IMR-90 (cell line): ENCODE measurements around the gene AKR1A1. TPM values are rescaled to one million over a fixed set of nuclear protein-coding genes. Genes with fewer than 3 reads are reported as not detected.

Experiments
- ATAC-seq: fragments of 200-7000 bp; cut with Tn5 transposase; 2 replicates; pipeline ENCODE4 v1.9.1; 2020; ENCODE audit warnings: low read depth, mild to moderate bottlenecking, moderate library complexity
- BruUV-seq: library from RNA; stranded (reverse); fragments of 400-500 nt; replicated peaks from 2 replicates; lab custom pipeline; 2021; lab: Mats Ljungman, UMichigan
- CTCF ChIA-PET: fragments of 300-600 bp; formaldehyde crosslinking; extraction: SDS; loops from one replicate; lab custom pipeline; 2021; ENCODE audit warnings: antibody characterized with exemption; lab: Yijun Ruan, JAX
- POLR2A ChIA-PET: fragments of 300-600 bp; sonication (Branson Sonifier 250); formaldehyde crosslinking; loops from one replicate; lab custom pipeline; 2022; ENCODE audit warnings: antibody characterized with exemption; ENCODE audit not compliant: unreplicated experiment; lab: Charles Lee
- DNase-seq: peaks from one replicate; pipeline ENCODE4 v3.0.0; 2013
- H2AFZ ChIP-seq: replicated peaks from 2 replicates; pipeline ENCODE3; 2013; ENCODE audit warnings: low read length, mild to moderate bottlenecking; ENCODE audit not compliant: poor library complexity
- H2AK5ac ChIP-seq: 2 replicates; pipeline ENCODE4 v1.6.1; 2013; ENCODE audit warnings: low read depth, low read length, inconsistent platforms
- H2AK9ac ChIP-seq: replicated peaks from 2 replicates; pipeline ENCODE3; 2013; ENCODE audit warnings: mild to moderate bottlenecking, low read depth, low read length, moderate library complexity; ENCODE audit not compliant: poor library complexity
- H2BK120ac ChIP-seq: 2 replicates; pipeline ENCODE4 v1.6.1; 2013; ENCODE audit warnings: low read depth, low read length, inconsistent platforms
- H2BK15ac ChIP-seq: 3 replicates; pipeline ENCODE4 v1.6.1; 2013; ENCODE audit warnings: low read depth, low read length, inconsistent platforms
- H2BK20ac ChIP-seq: 2 replicates; pipeline ENCODE4 v1.6.1; 2013; ENCODE audit warnings: low read depth, mild to moderate bottlenecking, inconsistent platforms, low read length, moderate library complexity
- H2BK5ac ChIP-seq: 2 replicates; pipeline ENCODE4 v1.6.1; 2013; ENCODE audit warnings: mild to moderate bottlenecking, low read depth, low read length, inconsistent platforms; ENCODE audit not compliant: poor library complexity, severe bottlenecking
- H3K14ac ChIP-seq: replicated peaks from 2 replicates; pipeline ENCODE4 v1.6.1; 2013; ENCODE audit warnings: low read depth, low read length, inconsistent platforms
- H3K18ac ChIP-seq: 2 replicates; pipeline ENCODE4 v1.6.1; 2013; ENCODE audit warnings: low read depth, low read length, control low read depth
- H3K23ac ChIP-seq: 2 replicates; pipeline ENCODE4 v1.6.1; 2013; ENCODE audit warnings: low read depth, low read length, inconsistent platforms
- H3K27ac ChIP-seq: 2 replicates; pipeline ENCODE4 v1.5.1; 2013; ENCODE audit warnings: mild to moderate bottlenecking, control low read depth, low read length; ENCODE audit not compliant: insufficient read depth
- H3K27me3 ChIP-seq: 2 replicates; pipeline ENCODE4 v1.6.1; 2013; ENCODE audit warnings: low read length; ENCODE audit not compliant: control insufficient read depth, insufficient read depth
- H3K36me3 ChIP-seq: 2 replicates; pipeline ENCODE4 v1.6.1; 2013; ENCODE audit warnings: low read length, mixed read lengths; ENCODE audit not compliant: control insufficient read depth, insufficient read depth
- H3K4ac ChIP-seq: 2 replicates; pipeline ENCODE4 v1.6.1; 2013; ENCODE audit warnings: low read depth, low read length, inconsistent platforms
- H3K4me1 ChIP-seq: 2 replicates; pipeline ENCODE4 v1.6.1; 2013; ENCODE audit warnings: low read length, mixed read lengths; ENCODE audit not compliant: control insufficient read depth, insufficient read depth
- H3K4me2 ChIP-seq: 2 replicates; pipeline ENCODE4 v1.6.1; 2013; ENCODE audit warnings: low read depth, mild to moderate bottlenecking, control low read depth, low read length, moderate library complexity
- H3K4me3 ChIP-seq: 2 replicates; pipeline ENCODE4 v1.5.1; 2013; ENCODE audit warnings: low read depth, mild to moderate bottlenecking, control low read depth, low read length, moderate library complexity; ENCODE audit not compliant: insufficient read depth
- H3K56ac ChIP-seq: 2 replicates; pipeline ENCODE4 v1.6.1; 2013; ENCODE audit warnings: low read length, inconsistent platforms; ENCODE audit not compliant: insufficient read depth; ENCODE audit errors: extremely low read depth
- H3K79me1 ChIP-seq, 2 experiments: 2 replicates each; pipeline ENCODE4 v1.6.1; 2013; ENCODE audit warnings: low read length in 2 of 2, inconsistent platforms in 1 of 2, low read depth in 1 of 2
- H3K9ac ChIP-seq: 2 replicates; pipeline ENCODE4 v1.6.1; 2013; ENCODE audit warnings: low read depth, low read length, control low read depth
- H3K9me1 ChIP-seq: 2 replicates; pipeline ENCODE4 v1.6.1; 2013; ENCODE audit warnings: low read length, inconsistent platforms; ENCODE audit not compliant: insufficient read depth
- H3K9me3 ChIP-seq: 2 replicates; pipeline ENCODE4 v1.6.1; 2013; ENCODE audit warnings: low read length; ENCODE audit not compliant: control insufficient read depth, insufficient read depth
- H4K20me1 ChIP-seq: 2 replicates; pipeline ENCODE4 v1.6.1; 2013; ENCODE audit warnings: low read length, inconsistent platforms; ENCODE audit not compliant: insufficient read depth
- H4K5ac ChIP-seq: 2 replicates; pipeline ENCODE4 v1.6.1; 2013; ENCODE audit warnings: mild to moderate bottlenecking, low read depth, low read length, control low read depth
- H4K8ac ChIP-seq, 2 experiments: 2 replicates each; pipeline ENCODE4 v1.6.1; 2013; ENCODE audit warnings: low read depth in 2 of 2, low read length in 2 of 2, control low read depth in 1 of 2, inconsistent platforms in 1 of 2
- H4K91ac ChIP-seq: 2 replicates; pipeline ENCODE4 v1.6.1; 2013; ENCODE audit warnings: low read depth, low read length, inconsistent platforms; ENCODE audit not compliant: insufficient read depth
- BHLHE40 ChIP-seq: fragments of 150-350 bp; IDR thresholded peaks from 2 replicates; pipeline ENCODE4 v1.6.1; 2016; ENCODE audit warnings: mild to moderate bottlenecking, low read depth, low read length
- CEBPB ChIP-seq: IDR thresholded peaks from 2 replicates; pipeline ENCODE4 v1.6.1; 2012; ENCODE audit warnings: low read depth, low read length, improper control_type of control experiment
- CHD1 ChIP-seq: IDR thresholded peaks from 2 replicates; pipeline ENCODE4 v1.6.1; 2012; ENCODE audit warnings: low read depth, low read length, improper control_type of control experiment
- FOS ChIP-seq: fragments of 150-350 bp; IDR thresholded peaks from 2 replicates; pipeline ENCODE4 v1.6.1; 2016; ENCODE audit warnings: low read depth, low read length
- MAFK ChIP-seq: IDR thresholded peaks from 2 replicates; pipeline ENCODE4 v1.6.1; 2012; ENCODE audit warnings: low read depth, low read length, improper control_type of control experiment
- MAZ ChIP-seq: IDR thresholded peaks from 2 replicates; pipeline ENCODE4 v1.6.1; 2012; ENCODE audit warnings: low read depth, mild to moderate bottlenecking, low read length, improper control_type of control experiment, moderate library complexity, borderline replicate concordance
- MXI1 ChIP-seq: IDR thresholded peaks from 2 replicates; pipeline ENCODE4 v1.6.1; 2012; ENCODE audit warnings: low read depth, mild to moderate bottlenecking, low read length, moderate library complexity, borderline replicate concordance
- NFE2L2 ChIP-seq: fragments of 150-350 bp; IDR thresholded peaks from 2 replicates; pipeline ENCODE4 v1.6.1; 2016; ENCODE audit warnings: low read depth, mild to moderate bottlenecking, low read length
- POLR2A ChIP-seq: IDR thresholded peaks from 2 replicates; pipeline ENCODE4 v1.6.1; 2012; ENCODE audit warnings: mild to moderate bottlenecking, low read depth, low read length
- RAD21 ChIP-seq: IDR thresholded peaks from 2 replicates; pipeline ENCODE4 v1.6.1; 2012; ENCODE audit warnings: low read length, improper control_type of control experiment
- RCOR1 ChIP-seq: IDR thresholded peaks from 2 replicates; pipeline ENCODE4 v1.6.1; 2012; ENCODE audit warnings: mild to moderate bottlenecking, low read length, improper control_type of control experiment; ENCODE audit not compliant: insufficient replicate concordance
- RFX5 ChIP-seq: IDR thresholded peaks from 2 replicates; pipeline ENCODE4 v1.8.0; 2012; ENCODE audit warnings: low read depth, mild to moderate bottlenecking, low read length, moderate library complexity
- SMC3 ChIP-seq: fragments of 150-350 bp; IDR thresholded peaks from 2 replicates; pipeline ENCODE4 v1.6.1; 2016; ENCODE audit warnings: low read depth, mild to moderate bottlenecking, antibody characterized with exemption, low read length, moderate library complexity
- USF2 ChIP-seq: fragments of 150-350 bp; IDR thresholded peaks from 2 replicates; pipeline ENCODE4 v1.6.1; 2017; ENCODE audit warnings: mild to moderate bottlenecking, antibody characterized with exemption, low read length, low read depth
- WGBS, 2 experiments: methylation state at CpG; one replicate each; pipeline versions ENCODE4 v1.1.5 to v1.1.7; 2013; ENCODE audit warnings: missing lambda C conversion rate in 2 of 2; ENCODE audit not compliant: insufficient read length in 1 of 2; ENCODE audit errors: extremely low coverage in 2 of 2; 5-methylcytosine and 5-hydroxymethylcytosine counted together
- dilution Hi-C: fragments of 300-500 bp; cut with HindIII; formaldehyde crosslinking; loops from one replicate; pipeline ENCODE4 v1.14.3; 2018; ENCODE audit warnings: low sequenced_read_pairs; ENCODE audit not compliant: unreplicated experiment
- in situ Hi-C: fragments of 300-500 bp; cut with MboI; formaldehyde crosslinking; loops from 3 replicates; pipeline ENCODE4 v1.14.3; 2019; ENCODE audit warnings: low sequenced_read_pairs, inconsistent platforms, mixed read lengths
- intact Hi-C: fragments of 100-400 bp; cut with micrococcal nuclease; formaldehyde crosslinking; loops from 2 replicates; pipeline ENCODE4 v1.10.0; 2022
- polyA plus RNA-seq, 3 experiments: library from polyadenylated mRNA; depleted of rRNA; stranded (reverse); fragments of >200 nt; gene quantifications; 2 replicates each; pipeline ENCODE4 v1.2.3, GENCODE V29; 2012; ENCODE audit warnings: low replicate concordance in 1 of 3
- total RNA-seq: library from RNA; depleted of rRNA; stranded (reverse); fragments of >200 nt; gene quantifications from 2 replicates; pipeline ENCODE4 v1.2.3, GENCODE V29; 2012
- TF ChIP-seq, protein P1 (sequence below): conservative IDR thresholded peaks from 2 replicates; pipeline ENCODE4 v1.5.1; 2012; ENCODE audit warnings: mild to moderate bottlenecking, low read depth, low read length, improper control_type of control experiment
- TF ChIP-seq, protein P2 (sequence below): fragments of 150-350 bp; IDR thresholded peaks from 2 replicates; pipeline ENCODE4 v1.6.1; 2016; ENCODE audit warnings: low read depth, mild to moderate bottlenecking, low read length, moderate library complexity, borderline replicate concordance

Gene AKR1A1
- total and polyA plus RNA-seq, 2 of the 4 experiments (the other 2 are of a cell fraction) = 141 to 151 TPM

DNA sequence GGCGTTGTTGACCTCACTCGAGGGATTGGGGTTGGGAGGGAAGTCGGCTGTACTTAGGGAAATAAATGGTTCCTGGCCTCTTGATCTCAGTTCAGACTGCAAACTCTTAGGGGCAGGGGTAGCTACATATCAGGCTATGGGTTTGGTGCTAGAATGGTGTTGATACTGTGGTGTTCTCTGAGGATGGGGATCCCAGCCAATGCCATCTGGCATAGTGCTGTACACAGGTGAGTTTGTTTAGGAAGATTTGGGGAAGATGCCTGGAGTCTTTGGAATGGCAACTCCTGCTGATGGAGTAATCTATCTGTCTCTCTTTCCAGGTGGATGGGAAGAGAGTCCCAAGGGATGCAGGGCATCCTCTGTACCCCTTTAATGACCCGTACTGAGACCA lies 18.9 kb downstream of the AKR1A1 start:
- H2AK9ac ChIP-seq = peak overlapping the region; percentile 92
- H2BK20ac ChIP-seq = no peak overlapping the region
- no peaks in the 10 kb centered on the region for H3K9me1 ChIP-seq
- no peak overlapping the region for H2BK5ac ChIP-seq
- dilution Hi-C loops = no loop called here
- no peak overlapping the region for H3K9ac ChIP-seq
- no peak overlapping the region for H2BK120ac ChIP-seq
- intact Hi-C loops = no loop called here
- no peak overlapping the region for H3K27ac ChIP-seq
- DNase-seq = no peak
- no peak for ATAC-seq
- H4K8ac ChIP-seq = no peak overlapping the region
- H3K14ac ChIP-seq = no peak overlapping the region
- ChIA-PET POLR2A (no interaction called here), CTCF (interaction anchor here (0.6 to 1.7 kb wide), 4 partner anchors 11 to 209 kb away, joined by 3 to 5 read pairs (median 4); partner anchors contain the start of gene TESK2)
- BruUV-seq = no TSS peak
- H2AK5ac ChIP-seq = no peak overlapping the region
- H3K18ac ChIP-seq = no peak overlapping the region
- H3K36me3 ChIP-seq = peaks cover 31% of the 10 kb centered on the region
- no peak overlapping the region for H3K56ac ChIP-seq
- H3K23ac ChIP-seq = no peak overlapping the region
- no peak overlapping the region for H3K4ac ChIP-seq
- H4K91ac ChIP-seq = no peak overlapping the region
- peaks cover 0 to 7% of the 10 kb centered on the region in 2 experiments; a peak in 1 of 4 replicates for H3K79me1 ChIP-seq
- WGBS, 2 experiments = 55% methylated on average over 3 of the region's 4 CpGs; no CpG with 5 or more reads in 1 of the 2 experiments
- no peaks in the 10 kb centered on the region; the same call in 1 of the 2 replicates for H4K20me1 ChIP-seq
- H2BK15ac ChIP-seq = no peak overlapping the region
- no peaks in the 10 kb centered on the region for H3K4me1 ChIP-seq
- H3K4me3 ChIP-seq = no peak overlapping the region
- no peak overlapping the region for H3K4me2 ChIP-seq
- no peaks in the 10 kb centered on the region for H3K27me3 ChIP-seq
- no peak overlapping the region for H4K5ac ChIP-seq
- in situ Hi-C loops = loop anchor here (5.0 kb wide), 2 partner anchors 52 to 557 kb away; partner anchors contain the start of genes HECTD3 and UROD
- H3K9me3 ChIP-seq = no peaks in the 10 kb centered on the region
- TF ChIP-seq MAZ (no peak), MXI1 (no peak), MAFK (no peak), RAD21 (no peak), POLR2A (no peak), BHLHE40 (no peak), SMC3 (no peak), NFE2L2 (no peak), RCOR1 (no peak), CEBPB (no peak), FOS (no peak), RFX5 (no peak), USF2 (no peak), CHD1 (no peak)
- TF ChIP-seq, protein P1, sequence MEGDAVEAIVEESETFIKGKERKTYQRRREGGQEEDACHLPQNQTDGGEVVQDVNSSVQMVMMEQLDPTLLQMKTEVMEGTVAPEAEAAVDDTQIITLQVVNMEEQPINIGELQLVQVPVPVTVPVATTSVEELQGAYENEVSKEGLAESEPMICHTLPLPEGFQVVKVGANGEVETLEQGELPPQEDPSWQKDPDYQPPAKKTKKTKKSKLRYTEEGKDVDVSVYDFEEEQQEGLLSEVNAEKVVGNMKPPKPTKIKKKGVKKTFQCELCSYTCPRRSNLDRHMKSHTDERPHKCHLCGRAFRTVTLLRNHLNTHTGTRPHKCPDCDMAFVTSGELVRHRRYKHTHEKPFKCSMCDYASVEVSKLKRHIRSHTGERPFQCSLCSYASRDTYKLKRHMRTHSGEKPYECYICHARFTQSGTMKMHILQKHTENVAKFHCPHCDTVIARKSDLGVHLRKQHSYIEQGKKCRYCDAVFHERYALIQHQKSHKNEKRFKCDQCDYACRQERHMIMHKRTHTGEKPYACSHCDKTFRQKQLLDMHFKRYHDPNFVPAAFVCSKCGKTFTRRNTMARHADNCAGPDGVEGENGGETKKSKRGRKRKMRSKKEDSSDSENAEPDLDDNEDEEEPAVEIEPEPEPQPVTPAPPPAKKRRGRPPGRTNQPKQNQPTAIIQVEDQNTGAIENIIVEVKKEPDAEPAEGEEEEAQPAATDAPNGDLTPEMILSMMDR = no peak
- TF ChIP-seq, protein P2, sequence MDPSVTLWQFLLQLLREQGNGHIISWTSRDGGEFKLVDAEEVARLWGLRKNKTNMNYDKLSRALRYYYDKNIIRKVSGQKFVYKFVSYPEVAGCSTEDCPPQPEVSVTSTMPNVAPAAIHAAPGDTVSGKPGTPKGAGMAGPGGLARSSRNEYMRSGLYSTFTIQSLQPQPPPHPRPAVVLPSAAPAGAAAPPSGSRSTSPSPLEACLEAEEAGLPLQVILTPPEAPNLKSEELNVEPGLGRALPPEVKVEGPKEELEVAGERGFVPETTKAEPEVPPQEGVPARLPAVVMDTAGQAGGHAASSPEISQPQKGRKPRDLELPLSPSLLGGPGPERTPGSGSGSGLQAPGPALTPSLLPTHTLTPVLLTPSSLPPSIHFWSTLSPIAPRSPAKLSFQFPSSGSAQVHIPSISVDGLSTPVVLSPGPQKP = no peak
- no peak overlapping the region for H2AFZ ChIP-seq
